WERI-Rb-1 (cell line): ENCODE data around the gene PADI6.

Experiments used
- DNase-seq: peaks from one replicate; pipeline ENCODE4 v3.0.0-alpha.2; 2020
- H3K27ac ChIP-seq: fragments of 250-450 bp; sonication (Bioruptor Pico); 2 replicates; pipeline ENCODE4 v1.5.1; 2020; ENCODE audit warnings: mild to moderate bottlenecking, moderate library complexity
- H3K27me3 ChIP-seq: fragments of 250-450 bp; sonication (Bioruptor Pico); 2 replicates; pipeline ENCODE4 v1.5.1; 2021; ENCODE audit warnings: mild to moderate bottlenecking, low read depth, moderate library complexity; ENCODE audit not compliant: insufficient read depth, severe bottlenecking
- H3K36me3 ChIP-seq: fragments of 250-450 bp; sonication (Bioruptor Pico); 2 replicates; pipeline ENCODE4 v1.5.1; 2020; ENCODE audit warnings: mild to moderate bottlenecking, moderate library complexity
- H3K4me3 ChIP-seq: 2 replicates; pipeline ENCODE4 v1.5.1; 2011; ENCODE audit warnings: low read depth, mild to moderate bottlenecking, control low read depth, low read length
- H3K9me3 ChIP-seq: fragments of 250-450 bp; sonication (Bioruptor Pico); 2 replicates; pipeline ENCODE4 v1.5.1; 2021; ENCODE audit warnings: mild to moderate bottlenecking, moderate library complexity; ENCODE audit not compliant: severe bottlenecking
- CTCF ChIP-seq: IDR thresholded peaks from 2 replicates; pipeline ENCODE4 v1.5.1; 2011; ENCODE audit warnings: low read depth, mild to moderate bottlenecking, control low read depth, inconsistent platforms, low read length

PADI6 gene

GRCh38 chr1:17393230-17393629 lies 21.2 kb downstream of the PADI6 start:
- Histone ChIP-seq H3K36me3 (no peaks in the 10 kb centered on the region), H3K4me3 (no peak overlapping the region), H3K9me3 (no peaks in the 10 kb centered on the region), H3K27me3 (no peaks in the 10 kb centered on the region), H3K27ac (no peak overlapping the region)
- DNase-seq: no peak
- TF ChIP-seq CTCF: no peak

- no peaks in the 10 kb centered on the region for H3K9me3 ChIP-seq
- no peak for TF ChIP-seq CTCF
- no peaks in the 10 kb centered on the region for H3K27me3 ChIP-seq
- no peak overlapping the region for H3K27ac ChIP-seq
- DNase-seq: no peak
- no peaks in the 10 kb centered on the region for H3K36me3 ChIP-seq
- no peak overlapping the region for H3K4me3 ChIP-seq
These were observed 26.1 kb downstream of the PADI6 start for GRCh38 chr1:17397910-17398695.

- peak; percentile 35 for DNase-seq
- Histone ChIP-seq H3K27ac (peak overlapping the region; percentile 27), H3K9me3 (no peaks in the 10 kb centered on the region), H3K27me3 (no peaks in the 10 kb centered on the region), H3K36me3 (peaks cover 8% of the 10 kb centered on the region), H3K4me3 (no peak overlapping the region)
- peak; percentile 29 for TF ChIP-seq CTCF
These were observed 28.8 kb downstream of the PADI6 start for GRCh38 chr1:17400725-17401341.

- H3K9me3 ChIP-seq: no peaks in the 10 kb centered on the region
- H3K36me3 ChIP-seq: peaks cover 15% of the 10 kb centered on the region
- peak; percentile 77 for DNase-seq
- no peak for TF ChIP-seq CTCF
- no peaks in the 10 kb centered on the region for H3K27me3 ChIP-seq
- no peak overlapping the region for H3K4me3 ChIP-seq
- H3K27ac ChIP-seq: peak overlapping the region; percentile 50
These were observed 29.8 kb downstream of the PADI6 start for GRCh38 chr1:17401841-17402240.

GRCh38 chr1:17403081-17403480 lies 31.1 kb downstream of the PADI6 start:
- Histone ChIP-seq H3K4me3 (no peak overlapping the region), H3K27ac (no peak overlapping the region), H3K9me3 (no peaks in the 10 kb centered on the region), H3K36me3 (peaks cover 15% of the 10 kb centered on the region), H3K27me3 (no peaks in the 10 kb centered on the region)
- DNase-seq: no peak
- TF ChIP-seq CTCF: no peak
